AG10803 (cell line): ENCODE measurements around the gene NXT1.

Experiments used
- DNase-seq: peaks from one replicate; pipeline ENCODE4 v3.0.0; 2010; ENCODE audit warnings: low read depth
- H3K4me3 ChIP-seq: 2 replicates; pipeline ENCODE4 v1.5.1; 2011; ENCODE audit warnings: mild to moderate bottlenecking, low read length, control low read depth
- CTCF ChIP-seq: conservative IDR thresholded peaks from 2 replicates; pipeline ENCODE4 v1.5.1; 2011; ENCODE audit warnings: mild to moderate bottlenecking, low read length, control low read depth, inconsistent platforms

The NXT1 gene

DNA sequence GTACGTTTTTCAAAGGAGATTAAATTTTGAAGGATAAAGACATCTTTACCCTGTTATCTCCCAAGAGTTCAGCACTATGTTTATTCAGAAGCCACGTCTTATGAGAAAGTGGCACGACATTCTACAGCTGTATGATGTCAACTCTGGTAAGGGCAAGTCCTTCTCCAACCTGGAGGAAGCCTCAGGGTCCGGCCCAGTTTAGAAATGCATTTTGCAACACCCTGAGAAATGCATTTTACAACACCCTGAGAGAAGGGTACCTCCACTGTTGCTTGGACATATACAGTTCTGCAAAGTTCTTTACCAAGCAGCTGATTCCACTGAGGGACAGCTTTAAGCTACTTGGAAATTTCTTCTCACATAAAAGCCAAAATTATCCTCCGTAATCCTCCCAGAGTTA, 53.2 kb downstream of the NXT1 start:
- no peak overlapping the region for H3K4me3 ChIP-seq
- TF ChIP-seq CTCF, result no peak
- DNase-seq, result no peak

GRCh38 chr20:23404196-23404595, 53.6 kb downstream of the NXT1 start:
- no peak for TF ChIP-seq CTCF
- DNase-seq, result peak; percentile 34
- no peak overlapping the region for H3K4me3 ChIP-seq
